AG04449 (cell line): ENCODE results near the gene PRDM16.

Source experiments
- CTCF ChIA-PET: fragments of 350-600 bp; formaldehyde crosslinking; extraction: SDS; loops from one replicate; lab custom pipeline; 2021; ENCODE audit warnings: antibody characterized with exemption; lab: Yijun Ruan, JAX
- POLR2A ChIA-PET: fragments of 400-600, 350-600 bp; formaldehyde crosslinking; extraction: SDS; loops from one replicate; lab custom pipeline; 2020; ENCODE audit warnings: antibody characterized with exemption, inconsistent platforms; lab: Yijun Ruan, JAX
- DNase-seq: peaks from one replicate; pipeline ENCODE4 v3.0.0-alpha.2; 2010; ENCODE audit warnings: low read depth, low spot score
- H3K4me3 ChIP-seq: 2 replicates; pipeline ENCODE4 v1.5.1; 2011; ENCODE audit warnings: low read depth, mild to moderate bottlenecking, control low read depth, low read length
- CTCF ChIP-seq: IDR thresholded peaks from one replicate; pipeline ENCODE4 v1.5.1; 2011; ENCODE audit warnings: mild to moderate bottlenecking, moderate library complexity, low read length, control low read depth, inconsistent platforms; ENCODE audit not compliant: insufficient read depth; ENCODE audit errors: missing control alignments

The PRDM16 gene

GRCh38 chr1:3184666-3185065, 115.7 kb downstream of the PRDM16 start:
- CTCF ChIA-PET: no interaction called here
- no peak for TF ChIP-seq CTCF
- POLR2A ChIA-PET: no interaction called here
- DNase-seq: no peak
- H3K4me3 ChIP-seq: no peak overlapping the region

DNA sequence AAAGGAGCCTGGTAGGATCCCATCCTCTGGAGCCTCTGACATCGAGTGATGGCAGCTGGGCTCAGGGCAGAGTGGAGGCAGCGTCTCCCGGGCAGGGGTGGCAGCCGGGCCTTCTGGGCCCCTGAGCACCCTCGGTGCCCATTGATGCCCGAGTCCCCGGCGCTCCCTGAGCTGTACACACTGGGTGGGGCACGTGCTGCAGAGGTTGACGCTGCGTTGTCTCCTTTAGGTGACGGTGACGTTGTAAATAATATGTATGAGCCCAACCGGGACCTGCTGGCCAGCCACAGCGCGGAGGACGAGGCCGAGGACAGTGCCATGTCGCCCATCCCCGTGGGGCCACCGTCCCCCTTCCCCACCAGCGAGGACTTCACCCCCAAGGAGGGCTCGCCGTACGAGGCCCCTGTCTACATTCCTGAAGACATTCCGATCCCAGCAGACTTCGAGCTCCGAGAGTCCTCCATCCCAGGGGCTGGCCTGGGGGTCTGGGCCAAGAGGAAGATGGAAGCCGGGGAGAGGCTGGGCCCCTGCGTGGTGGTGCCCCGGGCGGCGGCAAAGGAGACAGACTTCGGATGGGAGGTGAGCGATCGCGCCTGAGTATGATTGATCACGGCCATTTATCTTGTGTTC, 117.0 kb downstream of the PRDM16 start:
- TF ChIP-seq CTCF: no peak
- POLR2A ChIA-PET: no interaction called here
- H3K4me3 ChIP-seq: no peak overlapping the region
- CTCF ChIA-PET: no interaction called here
- DNase-seq: no peak

DNA sequence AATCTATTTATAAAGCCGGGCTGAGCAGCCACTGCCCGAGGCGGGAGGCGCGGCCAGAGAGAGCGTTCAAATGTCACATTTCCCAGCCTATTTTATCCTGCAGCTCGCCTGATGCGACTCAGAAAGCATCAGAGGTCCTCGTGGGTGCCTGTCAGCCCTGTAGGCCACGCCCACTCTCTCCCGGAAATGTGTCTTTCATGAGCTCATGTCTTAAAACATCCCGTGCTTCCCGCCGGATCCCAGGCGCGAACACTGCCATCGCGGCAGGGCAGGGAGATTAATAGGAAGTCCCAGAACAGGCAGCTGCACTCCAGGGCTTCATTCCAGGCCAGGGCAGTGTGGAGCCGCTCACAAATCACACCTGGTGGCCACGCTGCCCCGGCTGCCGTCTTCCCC, 117.5 kb downstream of the PRDM16 start:
- no peak overlapping the region for H3K4me3 ChIP-seq
- no peak for DNase-seq
- TF ChIP-seq CTCF: no peak
- CTCF ChIA-PET: no interaction called here
- POLR2A ChIA-PET: no interaction called here

GRCh38 chr1:3187415-3188149, 118.6 kb downstream of the PRDM16 start:
- DNase-seq: no peak
- no peak for TF ChIP-seq CTCF

GRCh38 chr1:3188150-3188971, 119.4 kb downstream of the PRDM16 start:
- POLR2A ChIA-PET: no interaction called here
- no peak for DNase-seq

More at GRCh38 chr1:3187415-3188149, 118.6 kb downstream of the PRDM16 start:
- CTCF ChIA-PET: no interaction called here
- POLR2A ChIA-PET: no interaction called here
- no peak overlapping the region for H3K4me3 ChIP-seq

More at GRCh38 chr1:3188150-3188971, 119.4 kb downstream of the PRDM16 start:
- no peak overlapping the region for H3K4me3 ChIP-seq
- no peak for TF ChIP-seq CTCF
- CTCF ChIA-PET: no interaction called here
